GM19324 (cell line): Measurements from ENCODE around the gene LGALS4.
"Not testable (repeated sequence)": the region's sequence is repeated elsewhere in the genome, so short reads cannot be mapped to it uniquely, and the experiment has no call there.

Experiments used
- ATAC-seq: cut with Tn5 transposase; IDR thresholded peaks from one replicate; pipeline ENCODE4 v1.9.1; 2021; ENCODE audit warnings: mild to moderate bottlenecking, moderate library complexity; ENCODE audit not compliant: unreplicated experiment, low FRiP score

Gene LGALS4, protein sequence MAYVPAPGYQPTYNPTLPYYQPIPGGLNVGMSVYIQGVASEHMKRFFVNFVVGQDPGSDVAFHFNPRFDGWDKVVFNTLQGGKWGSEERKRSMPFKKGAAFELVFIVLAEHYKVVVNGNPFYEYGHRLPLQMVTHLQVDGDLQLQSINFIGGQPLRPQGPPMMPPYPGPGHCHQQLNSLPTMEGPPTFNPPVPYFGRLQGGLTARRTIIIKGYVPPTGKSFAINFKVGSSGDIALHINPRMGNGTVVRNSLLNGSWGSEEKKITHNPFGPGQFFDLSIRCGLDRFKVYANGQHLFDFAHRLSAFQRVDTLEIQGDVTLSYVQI

GRCh38 chr19:38812841-38813320, at the start of gene LGALS4:
Gene LGALS4, minus strand, starts transcription at chr19:38812945. Its CDS starts 59 bp downstream, at chr19:38812886.
- ATAC-seq, result no peak

GRCh38 chr19:38861368-38861767, 48.6 kb upstream of the LGALS4 start:
- no peak for ATAC-seq

- not testable (repeated sequence) for ATAC-seq
Measured at GRCh38 chr19:38859631-38860204, 47.0 kb upstream of the LGALS4 start.

GRCh38 chr19:38856813-38857212, 44.1 kb upstream of the LGALS4 start:
- ATAC-seq, result no peak

DNA sequence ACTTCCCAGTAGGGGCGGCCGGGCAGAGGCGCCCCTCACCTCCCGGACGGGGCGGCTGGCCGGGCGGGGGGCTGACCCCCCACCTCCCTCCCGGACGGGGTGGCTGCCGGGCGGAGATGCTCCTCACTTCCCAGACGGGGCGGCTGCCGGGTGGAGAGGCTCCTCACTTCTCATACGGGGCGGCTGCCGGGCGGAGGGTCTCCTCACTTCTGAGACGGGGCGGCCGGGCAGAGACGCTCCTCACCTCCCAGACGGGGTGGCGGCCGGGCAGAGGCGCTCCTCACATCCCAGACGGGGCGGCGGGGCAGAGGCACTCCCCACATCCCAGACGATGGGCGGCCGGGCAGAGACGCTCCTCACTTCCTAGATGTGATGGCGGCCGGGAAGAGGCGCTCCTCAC, 43.0 kb upstream of the LGALS4 start:
- ATAC-seq, result not testable (repeated sequence)

DNA sequence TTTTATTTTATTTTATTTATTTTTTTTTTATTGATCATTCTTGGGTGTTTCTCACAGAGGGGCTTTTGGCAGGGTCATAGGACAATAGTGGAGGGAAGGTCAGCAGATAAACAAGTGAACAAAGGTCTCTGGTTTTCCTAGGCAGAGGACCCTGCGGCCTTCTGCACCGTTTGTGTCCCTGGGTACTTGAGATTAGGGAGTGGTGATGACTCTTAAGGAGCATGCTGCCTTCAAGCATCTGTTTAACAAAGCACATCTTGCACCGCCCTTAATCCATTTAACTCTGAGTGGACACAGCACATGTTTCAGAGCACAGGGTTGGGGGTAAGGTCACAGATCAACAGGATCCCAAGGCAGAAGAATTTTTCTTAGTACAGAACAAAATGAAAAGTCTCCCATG, 42.2 kb upstream of the LGALS4 start:
- not testable (repeated sequence) for ATAC-seq

DNA sequence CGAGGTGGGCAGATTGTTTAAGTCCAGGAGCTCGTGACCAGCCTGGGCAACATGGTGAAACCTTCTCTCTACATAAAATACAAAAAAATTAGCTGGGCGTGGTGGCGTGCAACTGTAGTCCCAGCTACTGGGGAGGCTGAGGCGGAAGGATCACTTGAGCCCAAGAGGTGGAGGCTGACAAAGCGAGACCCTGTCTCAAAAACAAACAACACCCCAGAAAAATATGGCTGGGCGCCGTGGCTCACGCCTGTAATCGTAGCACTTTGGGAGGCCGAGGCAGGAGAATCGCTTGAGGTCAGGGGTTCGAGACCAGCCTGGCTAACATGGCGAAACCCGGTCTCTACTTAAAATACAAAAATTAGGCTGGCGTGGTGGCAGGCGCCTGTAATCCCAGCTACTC, 40.5 kb upstream of the LGALS4 start:
- no peak for ATAC-seq

DNA sequence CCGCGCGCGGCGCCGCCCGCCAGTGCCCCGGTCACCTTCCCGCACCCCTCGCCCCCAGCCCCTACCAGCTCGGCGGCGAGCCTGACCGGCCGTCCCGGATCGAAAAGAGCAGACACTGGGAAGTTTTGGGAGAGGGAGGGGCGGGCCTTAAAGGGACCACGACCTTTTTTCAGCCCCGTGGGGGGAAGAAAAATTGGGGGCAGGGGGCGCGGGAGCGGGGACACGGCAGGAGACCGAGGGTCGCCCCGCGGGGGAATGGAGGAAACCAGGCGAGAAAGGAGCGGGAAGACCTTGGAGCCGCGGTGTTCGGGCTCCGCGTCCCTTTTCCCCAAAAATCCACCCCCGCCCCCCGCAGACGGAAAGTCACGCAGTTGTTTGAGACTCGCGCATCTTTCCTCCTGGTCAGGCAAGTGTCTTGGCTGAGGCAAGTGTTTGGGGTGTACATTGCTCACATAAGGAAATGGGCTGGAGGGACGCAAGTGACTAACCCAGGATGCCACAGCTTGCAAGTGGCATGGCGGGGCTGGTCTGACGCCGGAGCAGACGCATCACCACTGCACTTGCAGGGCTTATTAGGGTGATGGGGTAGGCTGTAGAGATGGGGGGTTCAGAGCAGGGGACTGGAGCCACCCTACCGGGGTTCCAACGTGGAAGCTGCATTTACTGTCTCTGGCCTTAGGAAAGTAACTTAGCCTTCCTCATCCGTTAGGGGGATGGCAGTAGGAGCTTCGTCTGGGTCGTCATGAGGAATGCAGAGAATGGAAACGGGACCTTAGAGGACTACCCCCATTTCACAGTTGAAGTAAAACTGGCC, 39.7 kb upstream of the LGALS4 start:
- no peak for ATAC-seq

DNA sequence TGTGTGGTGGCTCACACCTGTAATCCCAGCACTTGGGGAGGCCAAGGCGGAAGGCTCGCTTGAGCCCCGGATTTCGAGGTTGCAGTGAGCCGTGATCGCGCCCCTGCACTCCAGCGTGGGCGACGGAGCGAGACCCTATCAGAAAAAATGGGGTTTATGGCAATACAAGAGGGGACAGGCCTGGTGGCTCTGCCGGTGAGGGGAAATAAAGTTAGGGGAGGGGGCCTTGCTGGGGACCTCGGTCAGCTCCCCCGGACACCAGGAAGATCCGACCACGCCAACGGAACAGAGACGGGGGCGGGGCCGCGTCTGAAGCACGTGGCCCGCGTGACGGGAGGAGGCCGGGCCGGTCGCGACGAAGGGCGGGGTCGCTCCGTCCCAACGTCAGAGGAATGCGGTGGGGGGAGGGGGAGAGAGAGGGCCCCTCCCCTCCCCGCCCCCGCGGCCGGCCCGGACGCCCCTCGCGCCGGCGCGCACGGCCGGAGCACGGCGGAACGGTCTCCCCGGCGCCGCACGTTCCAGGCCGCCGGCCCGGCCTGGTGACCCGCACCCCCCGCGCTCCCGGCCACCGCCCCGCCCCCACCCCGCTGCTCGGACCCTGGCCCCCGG, 39.0 kb upstream of the LGALS4 start:
- peak; percentile 17 for ATAC-seq

- ATAC-seq, result no peak
Measured at GRCh38 chr19:38850976-38851621, 38.4 kb upstream of the LGALS4 start.

- ATAC-seq, result peak; percentile 67
Measured at GRCh38 chr19:38850436-38850975, 37.8 kb upstream of the LGALS4 start.

GRCh38 chr19:38849860-38850435, 37.2 kb upstream of the LGALS4 start, which contains the start of gene HNRNPL:
Gene HNRNPL, minus strand, starts transcription at chr19:38849986. Its CDS starts 20 bp downstream, at chr19:38849966.
- ATAC-seq, result peak; percentile 69

DNA sequence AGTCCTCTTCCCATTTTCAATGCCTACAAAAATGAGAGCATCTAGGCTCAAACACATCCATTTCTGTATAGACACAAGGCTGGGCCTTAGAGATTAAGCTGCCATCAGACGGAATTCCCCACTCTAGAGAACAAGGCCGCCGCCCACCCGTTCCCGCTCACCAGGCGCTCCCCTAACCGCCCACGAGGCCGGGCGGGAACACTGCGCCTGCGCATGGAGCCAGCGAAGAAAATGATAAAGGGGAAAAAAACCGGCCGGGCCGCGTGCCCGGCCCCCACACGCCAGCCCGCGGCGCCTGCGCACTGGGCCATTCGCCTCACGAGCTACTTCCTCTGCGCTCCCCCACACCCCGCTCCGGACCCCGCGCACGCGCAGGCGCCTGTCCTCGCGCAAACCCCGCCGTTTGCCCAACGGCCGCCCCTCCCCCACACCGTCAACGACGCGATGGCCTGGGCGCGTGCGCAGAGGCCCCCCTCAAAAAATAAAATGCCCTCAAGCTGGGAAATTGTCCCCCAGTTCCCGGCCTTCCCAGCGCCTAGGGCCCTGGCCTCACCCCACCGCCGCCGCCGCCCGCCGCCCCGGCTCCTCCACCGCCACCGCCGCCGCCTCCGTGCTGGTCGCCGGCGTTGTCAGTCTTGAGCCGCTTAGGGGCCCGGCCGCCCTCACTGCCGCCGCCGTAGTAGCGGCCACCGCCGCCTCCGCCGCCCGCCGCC, 36.6 kb upstream of the LGALS4 start:
- peak; percentile 35 for ATAC-seq

DNA sequence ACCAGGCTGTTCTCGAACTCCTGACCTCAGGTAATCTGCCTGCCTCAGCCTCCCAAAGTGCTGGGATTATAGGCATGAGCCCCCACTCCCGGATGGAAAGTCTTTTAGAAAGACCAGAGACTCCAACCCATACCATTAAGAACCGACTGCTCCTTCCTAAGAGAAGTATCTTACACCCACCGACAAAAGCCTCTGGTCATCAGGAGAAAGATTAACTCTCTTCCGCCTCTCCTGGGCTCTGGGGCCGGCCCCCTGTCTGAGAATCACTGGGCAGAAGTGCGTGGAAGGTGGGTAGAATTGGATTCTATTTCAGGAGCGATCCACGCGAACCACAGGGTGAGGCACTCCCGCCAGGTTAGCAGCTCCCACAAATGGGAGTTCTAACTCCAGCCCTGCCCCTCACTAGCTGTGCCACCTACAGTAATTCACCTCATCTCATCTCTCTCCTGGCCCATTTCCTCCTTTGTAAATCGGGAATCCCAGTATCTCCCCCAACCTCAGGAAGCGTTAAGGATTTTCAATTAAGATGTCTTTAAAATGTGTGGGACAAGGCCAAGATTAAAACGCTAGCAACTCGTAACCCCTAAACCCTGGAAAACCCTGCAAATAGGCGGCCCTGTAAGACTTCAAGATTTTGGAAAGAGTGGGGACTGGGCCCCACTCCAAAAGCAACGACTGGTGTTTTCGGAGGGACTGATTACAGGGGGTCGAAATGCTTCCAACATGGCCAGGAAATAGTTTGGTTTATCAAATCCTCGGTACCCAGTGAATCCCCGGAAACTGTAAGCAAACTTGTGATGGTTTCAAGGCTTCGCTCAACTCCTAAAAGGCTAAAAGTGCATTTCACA, 35.8 kb upstream of the LGALS4 start:
- no peak for ATAC-seq

DNA sequence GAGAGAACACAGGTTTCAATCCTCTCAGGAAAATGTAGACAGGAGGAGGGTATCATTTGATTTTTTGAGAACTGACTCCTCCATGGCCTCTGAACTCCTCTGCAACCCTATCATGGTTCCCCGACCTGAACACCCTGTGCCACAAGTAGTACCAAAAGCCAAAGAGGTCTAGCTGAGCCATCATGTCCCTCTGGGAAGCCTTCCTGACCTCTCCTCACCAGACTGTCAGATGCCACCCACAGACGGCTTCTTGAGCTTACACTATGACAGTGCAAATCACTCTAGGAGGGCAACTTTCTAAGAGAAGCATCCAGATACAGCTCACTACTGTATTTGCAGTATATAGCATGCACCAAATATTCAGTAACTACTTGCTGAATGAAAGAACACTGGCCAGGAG, 33.4 kb upstream of the LGALS4 start:
- ATAC-seq, result no peak

- no peak for ATAC-seq
Measured at GRCh38 chr19:38845374-38846024, 32.8 kb upstream of the LGALS4 start.

DNA sequence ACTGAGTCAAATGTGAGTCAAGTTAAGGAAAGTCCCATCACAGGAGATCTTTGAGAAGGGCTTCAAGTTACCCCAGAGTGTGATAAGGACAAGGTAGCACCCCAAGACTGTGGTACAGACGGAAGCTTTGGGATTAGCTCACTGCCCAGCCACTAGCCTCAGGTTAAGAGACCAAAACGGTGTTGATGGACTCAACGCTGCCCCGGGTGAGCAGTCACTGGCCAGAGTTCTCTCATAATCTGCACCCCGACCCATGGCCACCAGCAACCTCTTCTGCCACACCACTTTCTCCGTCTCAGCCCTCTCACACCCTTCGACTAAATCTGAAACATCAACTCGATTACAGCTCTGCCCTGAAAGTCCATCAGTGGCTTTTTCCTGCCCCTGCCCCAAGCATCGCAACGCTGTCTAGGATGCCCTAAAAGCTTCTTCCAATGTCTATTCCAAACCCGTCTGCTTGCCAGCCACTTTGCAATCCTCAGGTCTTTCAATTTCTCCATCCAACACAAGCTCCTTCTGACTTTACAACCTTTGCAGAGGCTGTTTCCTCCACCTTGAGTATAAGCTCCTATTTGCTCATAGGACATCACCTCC, 31.4 kb upstream of the LGALS4 start:
- ATAC-seq, result no peak
